Tibial nerve (tissue), 4 donors: ENCODE measurements around the gene TMEFF1.

ENCODE experiments used
- EP300 ChIP-seq, 2 donors: sonication (generic); formaldehyde crosslinking; IDR thresholded peaks; one replicate each; pipeline ENCODE4 v1.6.1; 2017; ENCODE audit warnings: antibody characterized with exemption in 2 of 2, mild to moderate bottlenecking in 1 of 2
- POLR2A ChIP-seq, 2 donors: fragments of 450-650 bp; IDR thresholded peaks; one replicate each; pipeline ENCODE4 v1.6.1; 2017; ENCODE audit warnings: antibody characterized with exemption in 2 of 2, mild to moderate bottlenecking in 2 of 2, moderate library complexity in 2 of 2
- TF ChIP-seq, protein P1 (sequence below), 5 experiments: fragments of 200-600 bp in 3 of 5; fragments of 450-650 bp in 2 of 5; sonication (generic) in 3 of 5; IDR thresholded peaks; one replicate each; pipeline ENCODE4 v1.5.1; 2016 to 2019; ENCODE audit warnings: antibody characterized with exemption in 5 of 5, mild to moderate bottlenecking in 3 of 5, moderate library complexity in 2 of 5

DNA sequence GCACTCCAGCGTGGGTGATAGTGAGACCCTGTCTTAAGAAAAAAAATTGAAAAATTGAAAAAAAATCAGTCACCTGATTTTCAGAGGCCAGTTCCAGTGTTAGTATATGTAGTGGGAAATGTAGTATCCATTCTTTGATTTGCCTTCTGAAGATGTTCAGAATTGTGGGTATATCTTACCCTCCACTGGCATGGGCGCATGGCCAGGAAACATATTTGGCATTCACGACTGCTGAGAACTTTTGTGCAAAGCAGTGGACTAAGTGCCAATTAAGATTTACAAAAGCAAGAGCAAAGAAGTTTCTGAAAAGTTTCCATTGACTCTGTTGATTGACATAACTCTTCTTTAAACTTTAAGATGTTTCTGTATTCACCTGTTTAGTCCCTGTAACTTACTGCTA is 107.3 kb downstream of the TMEFF1 start:
- TF ChIP-seq, protein P1, sequence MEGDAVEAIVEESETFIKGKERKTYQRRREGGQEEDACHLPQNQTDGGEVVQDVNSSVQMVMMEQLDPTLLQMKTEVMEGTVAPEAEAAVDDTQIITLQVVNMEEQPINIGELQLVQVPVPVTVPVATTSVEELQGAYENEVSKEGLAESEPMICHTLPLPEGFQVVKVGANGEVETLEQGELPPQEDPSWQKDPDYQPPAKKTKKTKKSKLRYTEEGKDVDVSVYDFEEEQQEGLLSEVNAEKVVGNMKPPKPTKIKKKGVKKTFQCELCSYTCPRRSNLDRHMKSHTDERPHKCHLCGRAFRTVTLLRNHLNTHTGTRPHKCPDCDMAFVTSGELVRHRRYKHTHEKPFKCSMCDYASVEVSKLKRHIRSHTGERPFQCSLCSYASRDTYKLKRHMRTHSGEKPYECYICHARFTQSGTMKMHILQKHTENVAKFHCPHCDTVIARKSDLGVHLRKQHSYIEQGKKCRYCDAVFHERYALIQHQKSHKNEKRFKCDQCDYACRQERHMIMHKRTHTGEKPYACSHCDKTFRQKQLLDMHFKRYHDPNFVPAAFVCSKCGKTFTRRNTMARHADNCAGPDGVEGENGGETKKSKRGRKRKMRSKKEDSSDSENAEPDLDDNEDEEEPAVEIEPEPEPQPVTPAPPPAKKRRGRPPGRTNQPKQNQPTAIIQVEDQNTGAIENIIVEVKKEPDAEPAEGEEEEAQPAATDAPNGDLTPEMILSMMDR (IDR thresholded peaks at IDR 0.05), result no peak
- TF ChIP-seq EP300 (IDR thresholded peaks at IDR 0.05) (no peak), POLR2A (IDR thresholded peaks at IDR 0.05) (no peak)
